Lower leg skin (tissue), 3 donors: Measurements from ENCODE around the gene NDUFAF4.

Experiments used
- CTCF ChIP-seq, 3 donors: fragments of 450-650 bp; IDR thresholded peaks; one replicate each; pipeline ENCODE4 v1.5.1; 2016; ENCODE audit warnings: antibody characterized with exemption in 3 of 3, mild to moderate bottlenecking in 3 of 3, moderate library complexity in 2 of 3
- POLR2A ChIP-seq, 2 donors: fragments of 450-650 bp; IDR thresholded peaks; one replicate each; pipeline ENCODE4 v1.6.1; 2016 to 2017; ENCODE audit warnings: antibody characterized with exemption in 2 of 2, mild to moderate bottlenecking in 1 of 2, moderate library complexity in 1 of 2

- TF ChIP-seq CTCF (IDR thresholded peaks at IDR 0.05), result no peak
- no peak for TF ChIP-seq POLR2A (IDR thresholded peaks at IDR 0.05)
Observed at GRCh38 chr6:96898241-96898851, 655 bp upstream of the NDUFAF4 start.
